ENCODE results near the gene LRP1-AS.

- TF ChIP-seq, protein P1, sequence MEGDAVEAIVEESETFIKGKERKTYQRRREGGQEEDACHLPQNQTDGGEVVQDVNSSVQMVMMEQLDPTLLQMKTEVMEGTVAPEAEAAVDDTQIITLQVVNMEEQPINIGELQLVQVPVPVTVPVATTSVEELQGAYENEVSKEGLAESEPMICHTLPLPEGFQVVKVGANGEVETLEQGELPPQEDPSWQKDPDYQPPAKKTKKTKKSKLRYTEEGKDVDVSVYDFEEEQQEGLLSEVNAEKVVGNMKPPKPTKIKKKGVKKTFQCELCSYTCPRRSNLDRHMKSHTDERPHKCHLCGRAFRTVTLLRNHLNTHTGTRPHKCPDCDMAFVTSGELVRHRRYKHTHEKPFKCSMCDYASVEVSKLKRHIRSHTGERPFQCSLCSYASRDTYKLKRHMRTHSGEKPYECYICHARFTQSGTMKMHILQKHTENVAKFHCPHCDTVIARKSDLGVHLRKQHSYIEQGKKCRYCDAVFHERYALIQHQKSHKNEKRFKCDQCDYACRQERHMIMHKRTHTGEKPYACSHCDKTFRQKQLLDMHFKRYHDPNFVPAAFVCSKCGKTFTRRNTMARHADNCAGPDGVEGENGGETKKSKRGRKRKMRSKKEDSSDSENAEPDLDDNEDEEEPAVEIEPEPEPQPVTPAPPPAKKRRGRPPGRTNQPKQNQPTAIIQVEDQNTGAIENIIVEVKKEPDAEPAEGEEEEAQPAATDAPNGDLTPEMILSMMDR (IDR thresholded peaks at IDR 0.05; ENCODE audit: borderline replicate concordance, extremely low read depth, low read length, poor library complexity, severe bottlenecking): no peak
- no peak for TF ChIP-seq EZH2 (IDR thresholded peaks at IDR 0.05; ENCODE audit: borderline replicate concordance, low read depth, low read length, severe bottlenecking)
Observed at GRCh38 chr12:57148469-57149244, 1.2 kb upstream of the LRP1-AS start.

Measured in DND-41 (cell line).